ENCODE measurements around the gene C11orf21.

Gene C11orf21

GRCh38 chr11:2295971-2296912 lies 5.5 kb downstream of the C11orf21 start:
- H3F3A ChIP-seq (ENCODE audit: control insufficient read depth, insufficient read depth), result no peaks in the 10 kb centered on the region
- H3K36me3 ChIP-seq (ENCODE audit: control insufficient read depth, low read length), result no peaks in the 10 kb centered on the region
- no peaks in the 10 kb centered on the region for H4K20me1 ChIP-seq (ENCODE audit: control insufficient read depth, insufficient read depth, low read depth, low read length)
- no peak overlapping the region for H3K27ac ChIP-seq (ENCODE audit: low read depth, low read length)
- no peaks in the 10 kb centered on the region for H3K27me3 ChIP-seq (ENCODE audit: control insufficient read depth, low read length)
- H3K9me3 ChIP-seq (ENCODE audit: control insufficient read depth, insufficient read depth, low read length), result no peaks in the 10 kb centered on the region
- no peaks in the 10 kb centered on the region for H3K79me2 ChIP-seq (ENCODE audit: control insufficient read depth, low read length)
- H3K4me3 ChIP-seq (ENCODE audit: low read length), result no peak overlapping the region
- H3K4me1 ChIP-seq (ENCODE audit: control insufficient read depth, low read length), result peaks cover 11% of the 10 kb centered on the region
- TF ChIP-seq CTCF (IDR thresholded peaks at IDR 0.05; ENCODE audit: low read depth, low read length, poor library complexity, severe bottlenecking), result no peak
- TF ChIP-seq EZH2phosphoT487 (IDR thresholded peaks at IDR 0.05; ENCODE audit: borderline replicate concordance, low read length), result no peak
- no peak overlapping the region for H3K4me2 ChIP-seq (ENCODE audit: low read length)
- H3K9me2 ChIP-seq (replicated peaks; ENCODE audit: control insufficient read depth, low read length), result no peaks in the 10 kb centered on the region

- H4K20me1 ChIP-seq (ENCODE audit: control insufficient read depth, insufficient read depth, low read depth, low read length), result no peaks in the 10 kb centered on the region
- H3K79me2 ChIP-seq (ENCODE audit: control insufficient read depth, low read length), result no peaks in the 10 kb centered on the region
- no peak overlapping the region for H3K27ac ChIP-seq (ENCODE audit: low read depth, low read length)
- H3K27me3 ChIP-seq (ENCODE audit: control insufficient read depth, low read length), result no peaks in the 10 kb centered on the region
- H3K9me2 ChIP-seq (replicated peaks; ENCODE audit: control insufficient read depth, low read length), result no peaks in the 10 kb centered on the region
- TF ChIP-seq CTCF (IDR thresholded peaks at IDR 0.05; ENCODE audit: low read depth, low read length, poor library complexity, severe bottlenecking), result no peak
- no peak for TF ChIP-seq EZH2phosphoT487 (IDR thresholded peaks at IDR 0.05; ENCODE audit: borderline replicate concordance, low read length)
- H3F3A ChIP-seq (ENCODE audit: control insufficient read depth, insufficient read depth), result no peaks in the 10 kb centered on the region
- H3K4me2 ChIP-seq (ENCODE audit: low read length), result no peak overlapping the region
- H3K36me3 ChIP-seq (ENCODE audit: control insufficient read depth, low read length), result no peaks in the 10 kb centered on the region
- H3K4me3 ChIP-seq (ENCODE audit: low read length), result no peak overlapping the region
- no peaks in the 10 kb centered on the region for H3K9me3 ChIP-seq (ENCODE audit: control insufficient read depth, insufficient read depth, low read length)
- H3K4me1 ChIP-seq (ENCODE audit: control insufficient read depth, low read length), result no peaks in the 10 kb centered on the region
Measured at GRCh38 chr11:2294926-2295290, 6.8 kb downstream of the C11orf21 start.

GRCh38 chr11:2293984-2294925 lies 7.5 kb downstream of the C11orf21 start:
- no peak for TF ChIP-seq EZH2phosphoT487 (IDR thresholded peaks at IDR 0.05; ENCODE audit: borderline replicate concordance, low read length)
- no peak for TF ChIP-seq CTCF (IDR thresholded peaks at IDR 0.05; ENCODE audit: low read depth, low read length, poor library complexity, severe bottlenecking)
- H3K27me3 ChIP-seq (ENCODE audit: control insufficient read depth, low read length), result no peaks in the 10 kb centered on the region
- no peaks in the 10 kb centered on the region for H3F3A ChIP-seq (ENCODE audit: control insufficient read depth, insufficient read depth)
- H3K4me1 ChIP-seq (ENCODE audit: control insufficient read depth, low read length), result no peaks in the 10 kb centered on the region
- H3K4me2 ChIP-seq (ENCODE audit: low read length), result no peak overlapping the region
- no peak overlapping the region for H3K4me3 ChIP-seq (ENCODE audit: low read length)
- no peaks in the 10 kb centered on the region for H3K79me2 ChIP-seq (ENCODE audit: control insufficient read depth, low read length)
- H3K9me3 ChIP-seq (ENCODE audit: control insufficient read depth, insufficient read depth, low read length), result no peaks in the 10 kb centered on the region
- no peak overlapping the region for H3K27ac ChIP-seq (ENCODE audit: low read depth, low read length)
- no peaks in the 10 kb centered on the region for H3K9me2 ChIP-seq (replicated peaks; ENCODE audit: control insufficient read depth, low read length)
- no peaks in the 10 kb centered on the region for H4K20me1 ChIP-seq (ENCODE audit: control insufficient read depth, insufficient read depth, low read depth, low read length)
- H3K36me3 ChIP-seq (ENCODE audit: control insufficient read depth, low read length), result no peaks in the 10 kb centered on the region
